Measurements from ENCODE around the gene C4orf50.

DNA sequence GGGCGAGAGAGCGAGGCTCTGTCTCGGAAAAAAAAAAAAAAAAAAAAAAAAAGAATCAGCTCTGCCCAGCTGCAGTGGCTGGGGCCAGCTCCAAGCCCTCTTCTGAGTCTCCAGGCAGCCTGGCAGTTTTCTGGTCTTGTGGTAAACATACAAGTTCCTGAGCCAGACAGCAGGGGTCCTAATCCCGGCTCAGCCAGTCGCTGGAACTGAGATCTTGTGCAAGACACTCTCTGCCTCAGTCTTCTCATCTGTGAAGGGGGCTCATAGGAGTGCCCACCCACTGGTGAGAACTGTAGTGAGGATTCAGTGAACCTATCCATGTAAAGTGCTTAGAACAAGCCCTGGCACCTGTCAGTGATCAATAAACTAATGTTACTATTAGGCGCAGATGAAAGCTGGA, 41.8 kb downstream of the C4orf50 start:
- no peak for TF ChIP-seq CHD4 (IDR thresholded peaks at IDR 0.05; ENCODE audit: borderline replicate concordance, low read length)
- no peak for TF ChIP-seq KLF15 (CRISPR knock-in tag; IDR thresholded peaks at IDR 0.05; ENCODE audit: borderline replicate concordance)
- TF ChIP-seq NFIB (CRISPR knock-in tag; IDR thresholded peaks at IDR 0.05; ENCODE audit: borderline replicate concordance): no peak
- TF ChIP-seq CBX1 (IDR thresholded peaks at IDR 0.05; ENCODE audit: low read depth): no peak
- TF ChIP-seq, protein P1, sequence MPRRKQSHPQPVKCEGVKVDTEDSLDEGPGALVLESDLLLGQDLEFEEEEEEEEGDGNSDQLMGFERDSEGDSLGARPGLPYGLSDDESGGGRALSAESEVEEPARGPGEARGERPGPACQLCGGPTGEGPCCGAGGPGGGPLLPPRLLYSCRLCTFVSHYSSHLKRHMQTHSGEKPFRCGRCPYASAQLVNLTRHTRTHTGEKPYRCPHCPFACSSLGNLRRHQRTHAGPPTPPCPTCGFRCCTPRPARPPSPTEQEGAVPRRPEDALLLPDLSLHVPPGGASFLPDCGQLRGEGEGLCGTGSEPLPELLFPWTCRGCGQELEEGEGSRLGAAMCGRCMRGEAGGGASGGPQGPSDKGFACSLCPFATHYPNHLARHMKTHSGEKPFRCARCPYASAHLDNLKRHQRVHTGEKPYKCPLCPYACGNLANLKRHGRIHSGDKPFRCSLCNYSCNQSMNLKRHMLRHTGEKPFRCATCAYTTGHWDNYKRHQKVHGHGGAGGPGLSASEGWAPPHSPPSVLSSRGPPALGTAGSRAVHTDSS (CRISPR knock-in tag; conservative IDR thresholded peaks at IDR 0.05): no peak
- TF ChIP-seq, protein P2, sequence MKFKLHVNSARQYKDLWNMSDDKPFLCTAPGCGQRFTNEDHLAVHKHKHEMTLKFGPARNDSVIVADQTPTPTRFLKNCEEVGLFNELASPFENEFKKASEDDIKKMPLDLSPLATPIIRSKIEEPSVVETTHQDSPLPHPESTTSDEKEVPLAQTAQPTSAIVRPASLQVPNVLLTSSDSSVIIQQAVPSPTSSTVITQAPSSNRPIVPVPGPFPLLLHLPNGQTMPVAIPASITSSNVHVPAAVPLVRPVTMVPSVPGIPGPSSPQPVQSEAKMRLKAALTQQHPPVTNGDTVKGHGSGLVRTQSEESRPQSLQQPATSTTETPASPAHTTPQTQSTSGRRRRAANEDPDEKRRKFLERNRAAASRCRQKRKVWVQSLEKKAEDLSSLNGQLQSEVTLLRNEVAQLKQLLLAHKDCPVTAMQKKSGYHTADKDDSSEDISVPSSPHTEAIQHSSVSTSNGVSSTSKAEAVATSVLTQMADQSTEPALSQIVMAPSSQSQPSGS (CRISPR knock-in tag; IDR thresholded peaks at IDR 0.05): no peak
- TF ChIP-seq, protein P3, sequence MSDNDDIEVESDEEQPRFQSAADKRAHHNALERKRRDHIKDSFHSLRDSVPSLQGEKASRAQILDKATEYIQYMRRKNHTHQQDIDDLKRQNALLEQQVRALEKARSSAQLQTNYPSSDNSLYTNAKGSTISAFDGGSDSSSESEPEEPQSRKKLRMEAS (IDR thresholded peaks at IDR 0.05): no peak
- no peak for TF ChIP-seq SIX4 (CRISPR knock-in tag; IDR thresholded peaks at IDR 0.05)

Data from HepG2 (cell line).